Stimulated activated CD4-positive, alpha-beta T cell treated with anti-CD3 and anti-CD28 coated beads, Interleukin-15, amount 100 ng/mL, for 24 hours (primary cell): Measurements from ENCODE around the gene ZNF606.
A peak's percentile ranks its signal among the peaks of the same experiment; 100 is the strongest.
"Not testable (repeated sequence)": the region's sequence is repeated elsewhere in the genome, so short reads cannot be mapped to it uniquely, and the experiment has no call there.

Experiments used
- DNase-seq: peaks from one replicate; pipeline ENCODE4 v3.0.0-alpha.2; 2020

Gene ZNF606

DNA sequence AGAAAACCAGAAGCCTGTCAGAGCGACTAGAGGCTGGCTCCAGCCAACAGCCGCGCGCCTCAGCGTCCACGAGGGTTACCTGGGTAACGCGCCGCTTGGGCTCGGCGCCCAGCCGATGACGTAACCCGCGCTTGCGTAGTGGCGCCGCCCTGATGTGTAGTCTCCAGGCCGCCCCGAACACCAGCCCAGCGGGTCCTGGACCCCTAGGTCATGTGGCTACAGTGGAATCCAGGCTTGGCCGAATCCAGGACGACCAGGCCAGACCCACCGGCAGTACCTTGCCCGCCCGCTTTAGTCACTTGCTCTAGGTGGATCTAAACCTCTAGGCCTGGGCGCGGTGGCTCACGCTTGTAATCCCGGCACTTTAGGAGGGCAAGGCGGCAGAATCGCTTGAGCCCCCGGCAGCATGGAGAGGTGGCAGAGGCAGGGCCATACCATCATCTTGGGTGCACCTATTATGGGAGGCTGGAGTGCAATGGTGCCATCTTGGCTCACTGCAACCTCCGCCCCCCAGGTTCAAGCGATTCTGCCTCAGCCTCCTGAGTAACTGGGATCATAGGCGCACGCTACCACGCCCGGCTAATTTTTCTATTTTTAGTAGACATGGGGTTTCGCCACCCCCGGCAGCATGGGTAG is 7.2 kb upstream of the ZNF606 start:
- peak; percentile 71 for DNase-seq

GRCh38 chr19:58009301-58009665 is 6.7 kb upstream of the ZNF606 start:
- no peak for DNase-seq

DNA sequence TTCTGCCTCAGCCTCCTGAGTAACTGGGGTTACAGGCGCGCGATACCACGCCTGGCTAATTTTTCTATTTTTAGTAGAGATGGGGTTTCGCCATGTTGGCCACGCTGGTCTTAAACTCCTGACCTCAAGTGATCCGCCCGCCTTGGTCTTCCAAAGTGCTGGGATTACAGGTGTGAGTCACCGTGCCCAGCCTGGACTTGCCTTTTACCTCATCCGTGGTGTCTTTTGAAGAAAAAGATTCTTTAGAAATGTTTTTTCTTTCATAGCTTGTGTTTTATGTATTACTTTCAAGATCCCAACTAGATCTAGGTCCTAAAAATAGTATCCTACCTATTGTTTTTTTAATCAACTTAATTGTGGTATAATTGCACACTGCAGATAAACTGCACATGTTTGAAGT is 6.3 kb upstream of the ZNF606 start:
- not testable (repeated sequence) for DNase-seq

- no peak for DNase-seq
These were observed 4.7 kb upstream of the ZNF606 start for GRCh38 chr19:58007285-58007684.

DNA sequence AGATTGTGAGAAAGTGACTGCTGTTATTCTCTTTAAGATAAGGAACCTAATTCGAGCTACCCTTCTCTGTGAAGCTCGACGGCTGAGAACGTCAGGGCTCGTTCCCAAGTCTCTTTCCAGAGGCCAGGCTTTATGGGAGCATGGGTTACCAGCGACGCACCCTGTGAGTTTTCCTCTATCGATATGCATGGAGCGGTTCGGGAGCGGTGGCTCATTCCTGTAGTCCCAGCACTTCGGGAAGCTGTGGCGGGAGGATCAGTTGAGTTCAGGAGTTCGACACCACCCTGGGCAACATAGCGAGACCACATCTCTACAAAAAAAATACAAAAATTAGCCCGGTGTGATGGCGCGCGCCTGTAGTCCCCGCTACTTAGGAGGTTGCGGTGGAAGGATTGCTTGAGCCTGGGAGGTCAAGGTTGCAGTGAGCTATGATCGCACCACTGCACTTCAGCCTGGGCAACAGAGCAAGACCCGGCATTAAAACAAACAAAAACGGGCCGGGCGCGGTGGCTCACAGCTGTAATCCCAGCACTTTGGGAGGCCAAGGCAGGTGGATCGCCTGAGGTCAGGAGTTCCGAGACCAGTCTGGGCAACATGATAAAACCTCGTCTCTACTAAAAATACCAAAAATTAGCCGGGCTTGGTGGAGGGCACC is 681 bp upstream of the ZNF606 start:
- no peak for DNase-seq

DNA sequence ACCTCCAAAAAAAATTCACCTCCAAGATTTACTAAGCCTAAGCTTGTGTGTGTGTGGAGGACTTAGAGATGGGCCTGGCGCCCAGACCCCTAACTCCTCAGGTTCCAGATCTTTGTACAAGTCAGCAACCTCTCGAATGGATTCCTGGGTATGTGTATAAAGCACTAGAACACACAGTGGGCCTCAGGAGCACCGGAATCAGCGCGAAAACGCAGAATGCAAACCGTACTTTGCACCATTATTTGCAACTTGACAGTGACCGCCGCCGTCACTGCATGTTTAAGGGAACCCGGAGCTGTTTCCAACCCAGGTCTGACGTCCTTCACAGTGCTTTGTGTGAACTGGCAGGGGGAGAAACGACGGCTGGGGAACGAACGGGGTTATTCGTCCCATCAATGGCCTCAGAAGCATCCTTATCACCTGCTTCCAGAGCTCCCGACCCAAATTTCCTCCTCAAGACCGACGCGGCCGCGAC is 688 bp downstream of the ZNF606 start:
- DNase-seq = no peak

DNA sequence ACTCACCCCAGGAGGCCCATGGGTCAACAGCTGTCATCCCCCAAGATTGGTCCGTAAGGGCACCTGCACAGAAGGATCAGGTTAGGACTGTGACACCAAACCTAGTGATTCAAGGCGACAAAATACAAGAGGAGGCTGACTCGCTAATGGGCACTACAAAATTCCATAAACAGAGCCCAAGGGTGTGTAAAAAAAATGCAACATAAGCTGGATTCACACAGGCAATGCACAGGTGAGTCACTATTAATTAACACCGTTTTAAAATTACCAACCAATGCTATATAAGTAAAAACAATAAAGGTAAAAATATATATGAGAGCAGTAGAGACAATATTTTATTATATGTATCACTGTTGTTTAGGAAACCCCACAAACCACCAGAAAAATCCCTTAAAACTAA is 1.9 kb downstream of the ZNF606 start:
- no peak for DNase-seq

- DNase-seq = no peak
These were observed 9.8 kb downstream of the ZNF606 start for GRCh38 chr19:57992841-57993240.

DNA sequence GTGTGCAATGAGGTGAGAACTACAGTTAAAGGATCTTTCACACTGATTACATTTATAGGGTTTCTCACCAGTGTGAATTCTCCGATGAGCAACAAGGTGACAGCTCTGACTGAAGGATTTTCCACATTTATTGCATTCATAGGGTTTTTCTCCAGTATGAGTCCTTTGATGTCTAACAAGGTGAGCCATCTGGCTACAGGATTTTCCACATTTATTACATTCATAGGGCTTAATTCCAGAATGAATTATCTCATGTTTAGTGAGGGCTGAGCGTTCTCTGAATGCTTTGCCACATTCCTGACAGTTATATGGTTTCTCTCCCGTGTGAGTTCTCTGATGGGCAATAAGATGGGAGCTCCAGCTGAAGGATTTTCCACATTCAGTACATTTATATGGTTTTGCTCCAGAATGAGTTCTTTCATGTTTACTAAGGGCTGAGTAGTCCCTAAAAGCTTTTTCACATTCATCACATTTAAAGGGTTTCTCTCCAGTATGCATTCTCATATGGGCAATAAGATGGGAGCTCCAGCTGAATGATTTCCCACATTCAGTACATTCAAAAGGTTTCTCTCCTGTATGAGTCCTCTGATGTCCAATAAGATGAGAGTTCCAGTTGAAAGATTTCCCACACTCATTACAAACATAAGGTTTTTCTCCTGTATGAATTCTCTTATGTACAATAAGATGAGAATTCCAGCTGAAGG is 23.9 kb downstream of the ZNF606 start:
- no peak for DNase-seq

- no peak for DNase-seq
These were observed 28.2 kb downstream of the ZNF606 start, which contains the start of gene C19orf18 for GRCh38 chr19:57974434-57974833. Gene C19orf18 (minus strand): TSS chr19:57974534. CDS start chr19:57974432, 102 bp downstream.

DNA sequence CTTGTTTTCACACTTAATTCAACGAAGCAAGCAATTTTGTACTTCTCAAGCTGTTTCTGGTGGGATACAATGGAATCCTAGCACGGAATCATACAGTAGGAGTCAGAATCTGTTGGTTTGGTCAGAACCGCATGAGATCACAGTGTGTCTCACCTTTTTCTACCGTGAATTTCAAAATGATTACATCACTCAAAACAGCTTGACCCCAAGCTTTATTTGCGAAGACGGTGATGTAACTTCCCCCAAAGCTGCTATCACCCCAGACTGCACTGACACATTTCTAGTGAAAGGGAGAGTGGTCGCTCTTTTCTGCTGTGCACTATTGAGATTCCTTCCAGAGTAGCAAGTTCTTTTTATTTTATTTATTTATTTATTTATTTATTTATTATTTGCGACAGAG is 37.9 kb downstream of the ZNF606 start:
- DNase-seq = no peak

DNA sequence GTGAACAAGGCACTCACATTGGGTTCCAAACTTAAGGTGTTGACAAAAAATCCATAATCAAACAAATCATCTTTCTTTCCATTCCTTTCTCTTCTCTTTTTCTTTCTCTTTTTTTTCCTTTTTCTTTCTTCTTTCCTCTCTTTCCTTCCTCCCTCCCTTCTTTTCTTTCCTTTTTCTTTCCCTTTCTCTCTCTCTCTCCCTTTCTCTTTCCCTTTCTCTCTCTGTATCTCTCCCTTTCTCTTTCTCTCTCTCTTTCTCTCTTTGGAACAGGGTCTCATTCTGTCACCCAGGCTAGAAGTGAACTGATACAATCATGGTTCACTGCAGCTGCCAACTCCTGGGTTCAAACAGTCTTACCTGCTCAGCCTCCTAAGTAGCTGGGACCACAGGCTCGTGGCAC is 40.8 kb downstream of the ZNF606 start:
- no peak for DNase-seq

GRCh38 chr19:57954996-57955395 is 47.6 kb downstream of the ZNF606 start:
- no peak for DNase-seq

DNA sequence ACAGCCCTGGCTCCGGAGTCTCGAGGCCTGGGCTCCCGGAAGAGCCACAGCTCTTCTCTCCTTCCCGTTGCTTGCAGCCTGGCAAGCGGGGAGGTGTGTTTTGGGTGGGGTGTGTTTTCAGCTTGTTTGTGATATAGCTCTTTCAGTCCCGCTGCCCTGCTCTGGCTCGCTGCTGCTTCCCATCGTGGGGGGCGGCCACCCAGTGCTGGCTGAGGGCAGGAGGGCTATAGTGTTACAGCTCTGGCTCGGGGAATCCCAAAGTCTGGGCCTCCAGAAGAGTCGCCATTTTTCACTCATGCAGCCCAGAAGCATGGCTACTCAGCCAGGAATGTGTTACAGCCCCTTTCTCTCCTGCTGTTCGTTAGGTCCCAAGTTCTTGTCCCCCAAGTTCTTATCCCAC is 52.9 kb downstream of the ZNF606 start:
- no peak for DNase-seq

DNA sequence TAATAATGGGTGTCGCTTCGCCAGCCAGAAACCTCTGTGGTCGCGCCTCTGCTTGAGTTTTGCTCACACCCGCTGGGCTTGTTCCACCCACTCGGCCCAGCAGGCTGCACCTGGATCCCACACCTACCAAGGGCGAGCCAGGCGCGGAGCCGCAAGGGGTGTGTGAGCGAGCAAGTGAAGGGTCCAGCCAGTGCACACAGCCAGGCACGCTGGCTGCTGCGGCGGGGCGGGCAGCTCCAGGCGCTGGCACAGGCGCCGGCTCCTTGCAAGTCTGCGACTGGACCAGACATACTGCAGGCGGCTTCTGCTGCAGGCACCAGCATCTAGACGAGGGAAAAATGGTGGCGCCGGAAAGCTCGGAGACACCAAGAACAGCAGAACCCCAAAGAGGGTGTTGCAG is 53.3 kb downstream of the ZNF606 start:
- no peak for DNase-seq

DNA sequence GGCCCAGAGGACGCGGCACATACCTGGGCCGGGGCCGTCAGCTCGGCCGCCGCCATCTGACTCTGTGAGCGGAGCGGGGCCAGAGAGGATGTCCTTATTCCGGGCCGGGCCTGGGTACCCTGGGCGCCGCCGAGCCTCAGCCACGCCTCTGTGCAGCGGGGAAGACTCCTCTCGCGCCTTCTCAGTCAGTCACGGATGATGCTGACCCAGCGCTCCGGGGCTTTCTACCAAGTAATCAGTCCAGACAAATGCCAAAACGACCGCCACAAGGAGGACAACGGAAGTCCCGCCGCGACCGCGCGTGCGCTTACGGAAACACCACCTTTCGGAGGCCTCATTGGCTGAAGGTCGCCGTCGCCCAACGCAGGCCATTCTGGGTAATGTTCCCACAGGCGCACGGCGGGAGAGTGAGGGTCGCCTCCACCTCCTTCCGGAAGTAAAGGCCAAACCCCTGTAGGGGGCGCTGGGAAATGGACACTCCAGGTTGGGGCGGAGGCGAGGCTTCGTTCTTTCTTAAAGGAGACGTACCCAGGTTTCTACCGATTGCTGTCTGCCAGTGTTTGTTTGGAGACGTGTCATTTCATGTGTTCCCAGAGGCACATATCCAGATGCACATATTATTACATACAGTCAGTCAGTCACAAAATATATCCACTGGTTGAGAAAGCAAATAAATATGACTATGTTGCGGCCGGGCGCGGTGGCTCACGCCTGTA is 55.0 kb downstream of the ZNF606 start, which contains the start of gene ZNF256:
ZNF256 (minus strand) TSS at position 288 of the 716 bp plus-strand sequence; CDS start at position 56, 232 bp downstream.
- peak; percentile 95 for DNase-seq

- no peak for DNase-seq
These were observed 55.6 kb downstream of the ZNF606 start for GRCh38 chr19:57947088-57947418.

DNA sequence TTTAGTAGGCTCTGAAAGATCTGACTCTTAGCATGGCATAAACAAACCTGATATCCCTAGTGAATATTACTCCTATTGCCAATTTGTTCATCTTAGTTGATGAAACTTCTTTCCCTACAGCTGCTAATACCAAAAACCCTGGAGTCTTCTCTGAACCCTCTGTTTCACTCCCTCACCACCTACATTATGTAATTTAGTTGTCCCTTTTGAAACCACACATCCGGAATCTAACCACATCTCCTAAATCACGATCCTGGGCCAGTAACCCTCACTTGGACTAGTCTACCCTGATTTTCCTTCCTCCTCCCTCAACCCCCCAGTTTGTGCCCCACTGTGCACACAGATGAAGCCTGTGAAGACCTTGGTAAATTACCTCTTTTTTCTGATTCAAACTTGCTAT is 56.3 kb downstream of the ZNF606 start:
- DNase-seq = no peak

GRCh38 chr19:57941593-57941992 is 61.0 kb downstream of the ZNF606 start:
- DNase-seq = no peak

DNA sequence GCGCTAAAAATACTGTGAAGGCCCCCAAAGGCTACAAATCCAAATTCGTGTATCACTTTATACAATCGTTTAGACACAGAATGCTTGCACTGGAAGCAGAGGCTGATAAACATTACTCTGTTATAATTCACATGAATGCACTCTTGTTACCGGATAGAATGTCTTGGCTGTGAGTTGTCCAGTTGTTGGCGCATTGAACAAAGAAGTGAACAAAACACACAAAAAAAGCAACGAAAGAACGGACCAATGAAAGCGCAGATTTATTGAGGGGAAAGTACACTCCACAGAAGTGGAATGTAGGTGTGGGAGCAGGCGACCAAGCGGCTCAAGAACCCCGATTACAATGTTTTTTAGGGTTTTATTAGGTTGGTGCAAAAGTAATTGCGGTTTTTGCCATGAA is 66.9 kb downstream of the ZNF606 start:
- no peak for DNase-seq

- DNase-seq = peak; percentile 48
These were observed 67.6 kb downstream of the ZNF606 start, which contains the start of gene ZNF418 for GRCh38 chr19:57934820-57935665. Gene ZNF418 (minus strand): TSS chr19:57935402. CDS start chr19:57933822, 1,580 bp downstream.

DNA sequence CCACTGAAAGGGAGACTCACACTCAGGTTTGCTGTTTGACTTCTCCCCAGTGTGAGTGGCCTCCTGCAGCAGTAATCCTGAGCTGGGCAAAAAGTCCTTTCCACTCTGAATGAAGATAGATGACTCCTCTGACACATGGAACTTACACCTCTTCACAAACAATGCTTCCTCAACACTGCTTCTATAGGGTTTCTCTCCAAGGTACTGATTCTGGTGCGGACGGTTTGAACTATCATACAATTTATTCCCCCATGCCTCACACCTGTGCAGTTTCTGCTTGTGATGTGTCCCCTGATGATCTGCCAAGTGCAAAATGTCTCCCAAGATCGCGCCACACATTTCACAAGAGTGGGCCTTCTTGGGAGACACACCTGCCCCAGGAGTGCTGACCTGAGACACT is 75.0 kb downstream of the ZNF606 start:
- no peak for DNase-seq
